GM23338 (cell line): ENCODE measurements around the gene LEFTY1. TPM values are rescaled to one million over a fixed set of nuclear protein-coding genes. Genes with fewer than 3 reads are reported as not detected.

Experiments
- ATAC-seq: fragments of 200-7000 bp; cut with Tn5 transposase; 3 replicates; pipeline ENCODE4 v1.9.1; 2020
- DNase-seq: peaks from one replicate; pipeline ENCODE4 v3.0.0-alpha.2; 2015; ENCODE audit warnings: low spot score
- H2AFZ ChIP-seq: fragments of 200-600 bp; sonication (generic); 2 replicates; pipeline ENCODE4 v1.8.0; 2016; ENCODE audit warnings: antibody characterized with exemption, mild to moderate bottlenecking, moderate library complexity
- H3F3A ChIP-seq: fragments of 200-600 bp; sonication (generic); replicated peaks from 2 replicates; pipeline ENCODE4 v1.8.0; 2017; ENCODE audit warnings: antibody characterized with exemption, mixed run types, low read depth
- H3K27ac ChIP-seq: fragments of 200-600 bp; sonication (generic); 2 replicates; pipeline ENCODE4 v1.6.1; 2016; ENCODE audit warnings: low read depth
- H3K27me3 ChIP-seq: fragments of 200-600 bp; sonication (generic); 2 replicates; pipeline ENCODE4 v1.8.0; 2016; ENCODE audit warnings: mild to moderate bottlenecking, mixed run types, moderate library complexity; ENCODE audit not compliant: insufficient read depth
- H3K36me3 ChIP-seq: fragments of 200-600 bp; sonication (generic); 2 replicates; pipeline ENCODE4 v1.8.0; 2016; ENCODE audit warnings: mild to moderate bottlenecking; ENCODE audit not compliant: insufficient read depth
- H3K4me1 ChIP-seq: fragments of 200-600 bp; sonication (generic); 2 replicates; pipeline ENCODE4 v1.8.0; 2016; ENCODE audit warnings: mild to moderate bottlenecking, moderate library complexity; ENCODE audit not compliant: insufficient read depth
- H3K4me2 ChIP-seq: fragments of 200-600 bp; sonication (generic); 2 replicates; pipeline ENCODE4 v1.7.1; 2017; ENCODE audit warnings: mixed run types
- H3K4me3 ChIP-seq: fragments of 200-600 bp; sonication (generic); 2 replicates; pipeline ENCODE4 v1.6.1; 2016; ENCODE audit warnings: mixed run types
- H3K79me2 ChIP-seq: fragments of 200-600 bp; sonication (generic); replicated peaks from 2 replicates; pipeline ENCODE4 v1.8.0; 2017; ENCODE audit warnings: mild to moderate bottlenecking; ENCODE audit not compliant: insufficient read depth
- H3K9me2 ChIP-seq: fragments of 200-600 bp; sonication (generic); 2 replicates; pipeline ENCODE4 v1.8.0; 2017; ENCODE audit not compliant: insufficient read depth
- H4K20me1 ChIP-seq: fragments of 200-600 bp; sonication (generic); replicated peaks from 2 replicates; pipeline ENCODE4 v1.8.0; 2017; ENCODE audit warnings: mild to moderate bottlenecking; ENCODE audit not compliant: insufficient read depth
- H3K27ac Mint-ChIP-seq: 2 replicates; pipeline ENCODE4 v1.8.0; 2020; ENCODE audit warnings: inconsistent platforms, mild to moderate bottlenecking, moderate library complexity, mixed read lengths
- H3K27me3 Mint-ChIP-seq: 3 replicates; pipeline ENCODE4 v1.8.0; 2022; ENCODE audit warnings: low read depth, mild to moderate bottlenecking, moderate library complexity, mixed read lengths, inconsistent platforms; ENCODE audit not compliant: insufficient read depth, poor library complexity
- H3K36me3 Mint-ChIP-seq: 3 replicates; pipeline ENCODE4 v1.8.0; 2021; ENCODE audit warnings: low read depth, mild to moderate bottlenecking, inconsistent platforms, moderate library complexity, mixed read lengths
- H3K4me1 Mint-ChIP-seq: 3 replicates; pipeline ENCODE4 v1.8.0; 2020; ENCODE audit warnings: mild to moderate bottlenecking, inconsistent platforms, mixed read lengths
- H3K4me3 Mint-ChIP-seq: 3 replicates; pipeline ENCODE4 v1.8.0; 2021; ENCODE audit warnings: moderate library complexity, mild to moderate bottlenecking, inconsistent platforms, mixed read lengths
- H3K9me3 Mint-ChIP-seq: 3 replicates; pipeline ENCODE4 v1.8.0; 2020; ENCODE audit warnings: moderate library complexity, mild to moderate bottlenecking, inconsistent platforms, mixed read lengths
- CREB1 ChIP-seq: fragments of 250-450 bp; sonication (Bioruptor Pico); IDR thresholded peaks from 2 replicates; pipeline ENCODE4 v1.5.0; 2020; ENCODE audit warnings: low read depth, mild to moderate bottlenecking, moderate library complexity
- EZH2 ChIP-seq: fragments of 200-600 bp; sonication (generic); IDR thresholded peaks from one replicate; pipeline ENCODE4 v1.8.0; 2017; ENCODE audit warnings: antibody characterized with exemption, mild to moderate bottlenecking, low read depth; ENCODE audit not compliant: unreplicated experiment
- EZH2phosphoT487 ChIP-seq: fragments of 200-600 bp; sonication (generic); IDR thresholded peaks from one replicate; pipeline ENCODE4 v1.8.1; 2018; ENCODE audit warnings: antibody characterized with exemption; ENCODE audit not compliant: unreplicated experiment
- JUNB ChIP-seq: IDR thresholded peaks from one replicate; pipeline ENCODE4 v1.6.1; 2016; ENCODE audit warnings: antibody characterized with exemption; ENCODE audit not compliant: unreplicated experiment
- NANOG ChIP-seq: IDR thresholded peaks from 2 replicates; pipeline ENCODE4 v1.6.1; 2016; ENCODE audit warnings: antibody characterized with exemption, borderline replicate concordance
- POLR2AphosphoS5 ChIP-seq: IDR thresholded peaks from 2 replicates; pipeline ENCODE4 v1.6.1; 2016; ENCODE audit warnings: antibody characterized with exemption, low read depth
- STAT1 ChIP-seq: IDR thresholded peaks from one replicate; pipeline ENCODE4 v1.6.1; 2016; ENCODE audit warnings: antibody characterized with exemption; ENCODE audit not compliant: unreplicated experiment
- ZNF114 ChIP-seq: fragments of 250-450 bp; sonication (Bioruptor Pico); IDR thresholded peaks from 2 replicates; pipeline ENCODE4 v1.5.0; 2020; ENCODE audit warnings: mild to moderate bottlenecking, moderate library complexity
- ZNF331 ChIP-seq: fragments of 250-450 bp; sonication (Bioruptor Pico); IDR thresholded peaks from 2 replicates; pipeline ENCODE4 v1.5.0; 2020; ENCODE audit warnings: low read depth, mild to moderate bottlenecking, moderate library complexity
- polyA plus RNA-seq: library from polyadenylated mRNA; unstranded; fragments of >200 nt; fragmentation: Nextera tagmentation; extraction: Ambion mirVana; gene quantifications from 2 replicates; pipeline ENCODE4 v1.2.1, GENCODE V29; 2016
- total RNA-seq: library from RNA; depleted of rRNA; stranded (reverse); fragments of >200 nt; shearing (Covaris generic); gene quantifications from 2 replicates; pipeline ENCODE4 v1.2.3, GENCODE V29; 2014
- TF ChIP-seq, protein P1 (sequence below): IDR thresholded peaks from 2 replicates; pipeline ENCODE4 v1.6.1; 2016; ENCODE audit warnings: antibody characterized with exemption
- TF ChIP-seq, protein P2 (sequence below), 2 experiments: fragments of 200-600 bp in 1 of 2; sonication (generic) in 1 of 2; conservative IDR thresholded peaks; 2 replicates each; pipeline versions ENCODE4 v1.5.1 to v1.6.1; 2016 to 2017; ENCODE audit warnings: antibody characterized with exemption in 2 of 2, low read depth in 2 of 2, mild to moderate bottlenecking in 2 of 2, moderate library complexity in 1 of 2

LEFTY1 gene
- total and polyA plus RNA-seq, 2 experiments from 2014 or later: 27.5 to 65.4 TPM

- Mint-ChIP-seq H3K27me3 (peaks cover 16% of the 10 kb centered on the region), H3K9me3 (no peaks in the 10 kb centered on the region; the same call in 1 of the 3 replicates), H3K4me1 (peaks cover 21% of the 10 kb centered on the region), H3K4me3 (no peak overlapping the region), H3K36me3 (no peaks in the 10 kb centered on the region; the same call in 2 of the 3 replicates), H3K27ac (no peak overlapping the region)
- Histone ChIP-seq H2AFZ (no peak overlapping the region), H3K27ac (no peak overlapping the region), H3K4me1 (peaks cover 20% of the 10 kb centered on the region), H3K36me3 (no peaks in the 10 kb centered on the region), H3F3A (peaks cover 6% of the 10 kb centered on the region; the same call in 1 of the 2 replicates), H3K4me3 (no peak overlapping the region), H3K27me3 (no peaks in the 10 kb centered on the region), H3K79me2 (no peaks in the 10 kb centered on the region), H4K20me1 (no peaks in the 10 kb centered on the region), H3K9me2 (no peaks in the 10 kb centered on the region), H3K4me2 (no peak overlapping the region)
- no peak for DNase-seq
- ATAC-seq: no peak
- TF ChIP-seq, protein P1, sequence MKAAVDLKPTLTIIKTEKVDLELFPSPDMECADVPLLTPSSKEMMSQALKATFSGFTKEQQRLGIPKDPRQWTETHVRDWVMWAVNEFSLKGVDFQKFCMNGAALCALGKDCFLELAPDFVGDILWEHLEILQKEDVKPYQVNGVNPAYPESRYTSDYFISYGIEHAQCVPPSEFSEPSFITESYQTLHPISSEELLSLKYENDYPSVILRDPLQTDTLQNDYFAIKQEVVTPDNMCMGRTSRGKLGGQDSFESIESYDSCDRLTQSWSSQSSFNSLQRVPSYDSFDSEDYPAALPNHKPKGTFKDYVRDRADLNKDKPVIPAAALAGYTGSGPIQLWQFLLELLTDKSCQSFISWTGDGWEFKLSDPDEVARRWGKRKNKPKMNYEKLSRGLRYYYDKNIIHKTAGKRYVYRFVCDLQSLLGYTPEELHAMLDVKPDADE: no peak
- TF ChIP-seq ZNF114 (CRISPR knock-in tag): no peak
- no peak for TF ChIP-seq POLR2AphosphoS5
- no peak for TF ChIP-seq STAT1
- TF ChIP-seq EZH2phosphoT487: no peak
- TF ChIP-seq ZNF331 (CRISPR knock-in tag): no peak
- no peak for TF ChIP-seq CREB1
These were observed 14.7 kb upstream of the LEFTY1 start for GRCh38 chr1:225903623-225904022.

GRCh38 chr1:225899044-225899925, 10.3 kb upstream of the LEFTY1 start:
- Mint-ChIP-seq H3K9me3 (no peaks in the 10 kb centered on the region; the same call in 1 of the 3 replicates), H3K27me3 (peaks cover 12% of the 10 kb centered on the region), H3K27ac (peak overlapping the region; percentile 95), H3K4me3 (peak overlapping the region; percentile 38), H3K36me3 (no peaks in the 10 kb centered on the region; the same call in 2 of the 3 replicates), H3K4me1 (peaks cover 39% of the 10 kb centered on the region)
- ATAC-seq: peak; percentile 95
- no peaks in the 10 kb centered on the region for H3K79me2 ChIP-seq
- H3K4me3 ChIP-seq: peak overlapping the region; percentile 9; the same call in 1 of the 2 replicates
- H3K27ac ChIP-seq: peak overlapping the region; percentile 91
- no peak overlapping the region for H2AFZ ChIP-seq
- H3K4me1 ChIP-seq: peaks cover 44% of the 10 kb centered on the region
- no peaks in the 10 kb centered on the region for H4K20me1 ChIP-seq
- DNase-seq: peak; percentile 95
- H3F3A ChIP-seq: peaks cover 9% of the 10 kb centered on the region; the same call in 1 of the 2 replicates
- H3K9me2 ChIP-seq: no peaks in the 10 kb centered on the region
- peak overlapping the region; percentile 62 for H3K4me2 ChIP-seq
- no peaks in the 10 kb centered on the region for H3K27me3 ChIP-seq
- no peaks in the 10 kb centered on the region for H3K36me3 ChIP-seq
- peak; percentile 28; the same call in 1 of the 2 replicates for TF ChIP-seq POLR2AphosphoS5
- TF ChIP-seq STAT1: no peak
- TF ChIP-seq, protein P2, sequence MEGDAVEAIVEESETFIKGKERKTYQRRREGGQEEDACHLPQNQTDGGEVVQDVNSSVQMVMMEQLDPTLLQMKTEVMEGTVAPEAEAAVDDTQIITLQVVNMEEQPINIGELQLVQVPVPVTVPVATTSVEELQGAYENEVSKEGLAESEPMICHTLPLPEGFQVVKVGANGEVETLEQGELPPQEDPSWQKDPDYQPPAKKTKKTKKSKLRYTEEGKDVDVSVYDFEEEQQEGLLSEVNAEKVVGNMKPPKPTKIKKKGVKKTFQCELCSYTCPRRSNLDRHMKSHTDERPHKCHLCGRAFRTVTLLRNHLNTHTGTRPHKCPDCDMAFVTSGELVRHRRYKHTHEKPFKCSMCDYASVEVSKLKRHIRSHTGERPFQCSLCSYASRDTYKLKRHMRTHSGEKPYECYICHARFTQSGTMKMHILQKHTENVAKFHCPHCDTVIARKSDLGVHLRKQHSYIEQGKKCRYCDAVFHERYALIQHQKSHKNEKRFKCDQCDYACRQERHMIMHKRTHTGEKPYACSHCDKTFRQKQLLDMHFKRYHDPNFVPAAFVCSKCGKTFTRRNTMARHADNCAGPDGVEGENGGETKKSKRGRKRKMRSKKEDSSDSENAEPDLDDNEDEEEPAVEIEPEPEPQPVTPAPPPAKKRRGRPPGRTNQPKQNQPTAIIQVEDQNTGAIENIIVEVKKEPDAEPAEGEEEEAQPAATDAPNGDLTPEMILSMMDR (conservative IDR thresholded peaks at IDR 0.05; ENCODE audit: low read depth in 2 of 2): no peak
- no peak; the same call in 1 of the 2 replicates for TF ChIP-seq ZNF331 (CRISPR knock-in tag)
- TF ChIP-seq JUNB: no peak
- peak; percentile 50 for TF ChIP-seq CREB1
- TF ChIP-seq EZH2phosphoT487: no peak
- no peak for TF ChIP-seq EZH2
- TF ChIP-seq, protein P1: peak; percentile 72
- TF ChIP-seq NANOG: peak; percentile 98
